ENCODE measurements around the gene TPGS2. TPM values are rescaled to one million over a fixed set of nuclear protein-coding genes. Genes with fewer than 3 reads are reported as not detected.

TPGS2 gene
- total and polyA plus RNA-seq, 2 of the 13 experiments (the other 11 are each of a cell fraction or from before 2014, with no cell fraction given): 73.3 to 137 TPM

DNA sequence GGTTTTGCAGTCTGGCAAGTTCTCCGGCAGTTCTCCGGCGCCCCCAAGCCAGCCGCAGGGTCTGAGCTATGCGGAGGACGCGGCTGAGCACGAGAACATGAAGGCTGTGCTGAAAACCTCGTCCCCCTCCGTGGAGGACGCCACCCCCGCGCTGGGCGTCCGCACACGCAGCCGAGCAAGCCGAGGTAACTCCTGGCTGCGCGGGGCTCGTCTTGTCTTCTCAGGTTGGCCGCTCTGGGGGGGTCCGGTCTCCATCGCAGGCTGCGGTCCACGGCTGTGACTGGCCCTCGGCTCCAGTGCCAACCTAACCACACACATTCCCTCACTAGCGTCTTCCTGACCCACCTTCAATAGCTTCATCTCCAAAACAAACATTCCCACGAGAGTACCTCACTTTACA lies 68.2 kb downstream of the TPGS2 start (continued):
- TF ChIP-seq, protein P1, sequence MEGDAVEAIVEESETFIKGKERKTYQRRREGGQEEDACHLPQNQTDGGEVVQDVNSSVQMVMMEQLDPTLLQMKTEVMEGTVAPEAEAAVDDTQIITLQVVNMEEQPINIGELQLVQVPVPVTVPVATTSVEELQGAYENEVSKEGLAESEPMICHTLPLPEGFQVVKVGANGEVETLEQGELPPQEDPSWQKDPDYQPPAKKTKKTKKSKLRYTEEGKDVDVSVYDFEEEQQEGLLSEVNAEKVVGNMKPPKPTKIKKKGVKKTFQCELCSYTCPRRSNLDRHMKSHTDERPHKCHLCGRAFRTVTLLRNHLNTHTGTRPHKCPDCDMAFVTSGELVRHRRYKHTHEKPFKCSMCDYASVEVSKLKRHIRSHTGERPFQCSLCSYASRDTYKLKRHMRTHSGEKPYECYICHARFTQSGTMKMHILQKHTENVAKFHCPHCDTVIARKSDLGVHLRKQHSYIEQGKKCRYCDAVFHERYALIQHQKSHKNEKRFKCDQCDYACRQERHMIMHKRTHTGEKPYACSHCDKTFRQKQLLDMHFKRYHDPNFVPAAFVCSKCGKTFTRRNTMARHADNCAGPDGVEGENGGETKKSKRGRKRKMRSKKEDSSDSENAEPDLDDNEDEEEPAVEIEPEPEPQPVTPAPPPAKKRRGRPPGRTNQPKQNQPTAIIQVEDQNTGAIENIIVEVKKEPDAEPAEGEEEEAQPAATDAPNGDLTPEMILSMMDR (CRISPR knock-in tag; IDR thresholded peaks at IDR 0.05): no peak
- TF ChIP-seq ZNF713 (CRISPR knock-in tag; IDR thresholded peaks at IDR 0.05) (no peak), CBX1 (IDR thresholded peaks at IDR 0.05; ENCODE audit: low read depth) (no peak), ARNT (IDR thresholded peaks at IDR 0.05) (no peak)
- TF ChIP-seq, protein P2, sequence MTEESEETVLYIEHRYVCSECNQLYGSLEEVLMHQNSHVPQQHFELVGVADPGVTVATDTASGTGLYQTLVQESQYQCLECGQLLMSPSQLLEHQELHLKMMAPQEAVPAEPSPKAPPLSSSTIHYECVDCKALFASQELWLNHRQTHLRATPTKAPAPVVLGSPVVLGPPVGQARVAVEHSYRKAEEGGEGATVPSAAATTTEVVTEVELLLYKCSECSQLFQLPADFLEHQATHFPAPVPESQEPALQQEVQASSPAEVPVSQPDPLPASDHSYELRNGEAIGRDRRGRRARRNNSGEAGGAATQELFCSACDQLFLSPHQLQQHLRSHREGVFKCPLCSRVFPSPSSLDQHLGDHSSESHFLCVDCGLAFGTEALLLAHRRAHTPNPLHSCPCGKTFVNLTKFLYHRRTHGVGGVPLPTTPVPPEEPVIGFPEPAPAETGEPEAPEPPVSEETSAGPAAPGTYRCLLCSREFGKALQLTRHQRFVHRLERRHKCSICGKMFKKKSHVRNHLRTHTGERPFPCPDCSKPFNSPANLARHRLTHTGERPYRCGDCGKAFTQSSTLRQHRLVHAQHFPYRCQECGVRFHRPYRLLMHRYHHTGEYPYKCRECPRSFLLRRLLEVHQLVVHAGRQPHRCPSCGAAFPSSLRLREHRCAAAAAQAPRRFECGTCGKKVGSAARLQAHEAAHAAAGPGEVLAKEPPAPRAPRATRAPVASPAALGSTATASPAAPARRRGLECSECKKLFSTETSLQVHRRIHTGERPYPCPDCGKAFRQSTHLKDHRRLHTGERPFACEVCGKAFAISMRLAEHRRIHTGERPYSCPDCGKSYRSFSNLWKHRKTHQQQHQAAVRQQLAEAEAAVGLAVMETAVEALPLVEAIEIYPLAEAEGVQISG (CRISPR knock-in tag; IDR thresholded peaks at IDR 0.05): no peak

GRCh38 chr18:36759167-36759776 lies 69.5 kb downstream of the TPGS2 start:
- ChIA-PET POLR2A (no interaction called here), CTCF (ENCODE audit: low intra/inter-chr PET ratio, low total read pairs) (no interaction called here)
- Histone ChIP-seq H4K20me1 (ENCODE audit: insufficient read depth, low read length) (no peaks in the 10 kb centered on the region), H3K4me1 (ENCODE audit: insufficient read depth, low read length) (0 out of 2 replicates have a peak, but pooled peaks cover 6% of the 10 kb centered on the region), H3K4me3 (replicated peaks in 1 of 3; ENCODE audit: insufficient read depth in 1 of 3, low read depth in 2 of 3, low read length in 3 of 3) (no peak overlapping the region), H3K79me2 (ENCODE audit: insufficient read depth, low read length) (no peaks in the 10 kb centered on the region), H3K4me2 (ENCODE audit: low read depth, low read length) (no peak overlapping the region), H3K9me3 (ENCODE audit: low read length) (no peaks in the 10 kb centered on the region), H3K27me3 (ENCODE audit: control insufficient read depth in 1 of 2, insufficient read depth in 2 of 2, low read length in 2 of 2) (no peaks in the 10 kb centered on the region), H3K36me3 (replicated peaks in 1 of 2; ENCODE audit: control insufficient read depth in 1 of 2, insufficient read depth in 2 of 2, low read length in 2 of 2) (no peaks in the 10 kb centered on the region), H3K27ac (ENCODE audit: extremely low read length, insufficient read depth, low read length) (no peak overlapping the region), H3K9ac (ENCODE audit: insufficient read depth, low read depth, low read length) (no peak overlapping the region), H2AFZ (ENCODE audit: low read length) (no peak overlapping the region)
- no TSS peak for BruUV-seq (replicated peaks)
- FAIRE-seq (no peak), ATAC-seq (peak; percentile 27; the same call in 2 of the 3 replicates), DNase-seq (ENCODE audit: low spot score) (no peak)
- 0% methylated on average over 4 of the region's 6 CpGs for whole genome bisulfite sequencing (ENCODE audit: low lambda C conversion rate)
- in situ Hi-C loops (cut with HindIII; ENCODE audit: extremely low pct_ligation_motif_present, low pct_unique_long_range_greater_than_20kb) (loop anchor here (5.0 kb wide), 1 partner anchor 72 kb away; no protein-coding TSS in a partner anchor), intact Hi-C loops (cut with micrococcal nuclease; ENCODE audit: unreplicated experiment) (loop anchor here (5.0 kb wide), 1 partner anchor 662 kb away; no protein-coding TSS in a partner anchor)
- TF ChIP-seq IRF9 (CRISPR knock-in tag; IDR thresholded peaks at IDR 0.05; ENCODE audit: borderline replicate concordance): no peak
- TF ChIP-seq SP2 (CRISPR knock-in tag; IDR thresholded peaks at IDR 0.05): no peak
- TF ChIP-seq ESRRA (CRISPR knock-in tag; IDR thresholded peaks at IDR 0.05; ENCODE audit: low read depth): no peak
- TF ChIP-seq TOPORS (CRISPR knock-in tag; IDR thresholded peaks at IDR 0.05): no peak
- TF ChIP-seq ZNF276 (CRISPR knock-in tag; IDR thresholded peaks at IDR 0.05; ENCODE audit: low read depth): no peak
- no peak for TF ChIP-seq HHEX (CRISPR knock-in tag; IDR thresholded peaks at IDR 0.05)
- TF ChIP-seq ZNF274 (CRISPR knock-in tag; IDR thresholded peaks at IDR 0.05): no peak
- TF ChIP-seq HMG20B (CRISPR knock-in tag; conservative IDR thresholded peaks at IDR 0.05): no peak
- peak; percentile 64; the same call in 1 of the 2 replicates for TF ChIP-seq RFX5 (IDR thresholded peaks at IDR 0.05; ENCODE audit: low read depth, low read length)
- peak; percentile 88 for TF ChIP-seq ZNF652 (CRISPR knock-in tag; IDR thresholded peaks at IDR 0.05; ENCODE audit: borderline replicate concordance, low read depth)
